Spleen (tissue), 7 donors: Measurements from ENCODE around the gene SLC22A15.

Experiments
- POLR2A ChIP-seq, 3 donors: fragments of 450-650 bp; IDR thresholded peaks; one replicate each; pipeline ENCODE4 v1.5.1; 2017; ENCODE audit warnings: antibody characterized with exemption in 3 of 3, mild to moderate bottlenecking in 1 of 3
- POLR2AphosphoS5 ChIP-seq, 3 donors: sonication (generic); formaldehyde crosslinking; IDR thresholded peaks; one replicate each; pipeline ENCODE4 v1.5.1; 2017; ENCODE audit warnings: antibody characterized with exemption in 3 of 3
- TF ChIP-seq, protein P1 (sequence below), 11 experiments: fragments of 200-600 bp in 7 of 11; fragments of 450-650 bp in 4 of 11; sonication (generic) in 4 of 11; IDR thresholded peaks in 8 of 11; conservative IDR thresholded peaks in 3 of 11; 1 replicate in 7 of 11; 2 replicates in 4 of 11; pipeline versions ENCODE4 v1.4.0 to v1.8.0; 2016 to 2021; ENCODE audit warnings: antibody characterized with exemption in 11 of 11, inconsistent platforms in 4 of 11, mild to moderate bottlenecking in 1 of 11
- donor health status: DM: no; HTN: no; CAD: no; lungs with moderate emphysema.
- donor health status: DM: no; HTN: no; CAD: no.
- donor health status: DM: no; HTN: no; CAD: no.

DNA sequence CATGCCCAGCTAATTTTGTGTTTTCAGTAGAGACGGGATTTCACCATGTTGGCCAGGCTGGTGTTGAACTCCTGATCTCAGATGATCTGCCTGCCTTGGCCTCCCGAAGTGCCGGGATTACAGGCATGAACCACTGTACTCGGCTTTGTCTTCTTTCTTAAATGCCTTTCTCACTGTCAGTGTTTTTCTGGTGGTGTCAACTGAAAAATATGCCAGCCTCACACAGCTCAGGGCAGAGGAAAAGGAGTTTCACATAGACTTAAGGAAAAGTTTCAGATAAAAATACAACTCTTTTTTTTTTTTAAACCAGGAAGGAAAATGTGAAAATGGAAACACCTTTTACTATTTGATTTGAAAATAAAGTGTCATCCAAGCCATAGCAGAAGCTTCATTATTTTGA, 130.3 kb downstream of the SLC22A15 start:
- TF ChIP-seq POLR2A (IDR thresholded peaks at IDR 0.05), result no peak
- TF ChIP-seq, protein P1, sequence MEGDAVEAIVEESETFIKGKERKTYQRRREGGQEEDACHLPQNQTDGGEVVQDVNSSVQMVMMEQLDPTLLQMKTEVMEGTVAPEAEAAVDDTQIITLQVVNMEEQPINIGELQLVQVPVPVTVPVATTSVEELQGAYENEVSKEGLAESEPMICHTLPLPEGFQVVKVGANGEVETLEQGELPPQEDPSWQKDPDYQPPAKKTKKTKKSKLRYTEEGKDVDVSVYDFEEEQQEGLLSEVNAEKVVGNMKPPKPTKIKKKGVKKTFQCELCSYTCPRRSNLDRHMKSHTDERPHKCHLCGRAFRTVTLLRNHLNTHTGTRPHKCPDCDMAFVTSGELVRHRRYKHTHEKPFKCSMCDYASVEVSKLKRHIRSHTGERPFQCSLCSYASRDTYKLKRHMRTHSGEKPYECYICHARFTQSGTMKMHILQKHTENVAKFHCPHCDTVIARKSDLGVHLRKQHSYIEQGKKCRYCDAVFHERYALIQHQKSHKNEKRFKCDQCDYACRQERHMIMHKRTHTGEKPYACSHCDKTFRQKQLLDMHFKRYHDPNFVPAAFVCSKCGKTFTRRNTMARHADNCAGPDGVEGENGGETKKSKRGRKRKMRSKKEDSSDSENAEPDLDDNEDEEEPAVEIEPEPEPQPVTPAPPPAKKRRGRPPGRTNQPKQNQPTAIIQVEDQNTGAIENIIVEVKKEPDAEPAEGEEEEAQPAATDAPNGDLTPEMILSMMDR (IDR thresholded peaks at IDR 0.05 in 8 of 11, conservative IDR thresholded peaks at IDR 0.05 in 3 of 11), result no peak
- TF ChIP-seq POLR2AphosphoS5 (IDR thresholded peaks at IDR 0.05), result no peak
